Caco-2 (cell line): Measurements from ENCODE around the gene GALT. TPM values are rescaled to one million over a fixed set of nuclear protein-coding genes. Genes with fewer than 3 reads are reported as not detected.

ENCODE experiments used
- BruUV-seq: library from RNA; stranded (reverse); fragments of 400-500 nt; replicated peaks from 2 replicates; lab custom pipeline; 2021; lab: Mats Ljungman, UMichigan
- CTCF ChIA-PET: fragments of 300-600 bp; sonication (Branson Sonifier 250); formaldehyde crosslinking; loops from one replicate; lab custom pipeline; 2022; ENCODE audit warnings: antibody characterized with exemption; lab: Charles Lee
- POLR2A ChIA-PET: fragments of 300-600 bp; sonication (Branson Sonifier 250); formaldehyde crosslinking; loops from one replicate; lab custom pipeline; 2022; ENCODE audit warnings: antibody characterized with exemption; lab: Charles Lee
- DNase-seq, 2 experiments: peaks; one replicate each; pipeline versions ENCODE4 v3.0.0 to v3.0.0-alpha.2; 2020 to 2022
- H3K27me3 ChIP-seq: replicated peaks from 2 replicates; pipeline ENCODE4 v1.6.0; 2011; ENCODE audit warnings: low read length; ENCODE audit not compliant: control insufficient read depth, insufficient read depth
- H3K36me3 ChIP-seq: 2 replicates; pipeline ENCODE4 v1.5.1; 2011; ENCODE audit warnings: low read length; ENCODE audit not compliant: control insufficient read depth, insufficient read depth
- H3K4me1 ChIP-seq: fragments of 250-450 bp; sonication (Bioruptor Pico); 2 replicates; pipeline ENCODE4 v1.5.1; 2020; ENCODE audit warnings: mild to moderate bottlenecking
- H3K4me3 ChIP-seq: 2 replicates; pipeline ENCODE4 v1.5.1; 2011; ENCODE audit warnings: low read depth, mild to moderate bottlenecking, control low read depth, low read length
- H3K9me3 ChIP-seq: fragments of 250-450 bp; sonication (Bioruptor Pico); 2 replicates; pipeline ENCODE4 v1.5.1; 2020; ENCODE audit warnings: mild to moderate bottlenecking, moderate library complexity
- H3K27ac Mint-ChIP-seq: one replicate; pipeline ENCODE4 v1.8.0; 2022; ENCODE audit warnings: mixed read lengths; ENCODE audit not compliant: unreplicated experiment
- H3K27me3 Mint-ChIP-seq: one replicate; pipeline ENCODE4 v1.8.0; 2022; ENCODE audit warnings: mixed read lengths; ENCODE audit not compliant: insufficient read depth, unreplicated experiment
- H3K36me3 Mint-ChIP-seq: one replicate; pipeline ENCODE4 v1.8.0; 2022; ENCODE audit warnings: mild to moderate bottlenecking, mixed read lengths; ENCODE audit not compliant: insufficient read depth, unreplicated experiment
- H3K4me1 Mint-ChIP-seq: one replicate; pipeline ENCODE4 v1.8.0; 2022; ENCODE audit warnings: low read depth, mixed read lengths; ENCODE audit not compliant: unreplicated experiment
- H3K4me3 Mint-ChIP-seq: one replicate; pipeline ENCODE4 v1.8.0; 2022; ENCODE audit warnings: mild to moderate bottlenecking, moderate library complexity, mixed read lengths; ENCODE audit not compliant: unreplicated experiment
- H3K9me3 Mint-ChIP-seq: one replicate; pipeline ENCODE4 v1.8.0; 2022; ENCODE audit warnings: mixed read lengths; ENCODE audit not compliant: unreplicated experiment
- CTCF ChIP-seq, 2 experiments: fragments of 200-600 bp in 1 of 2; IDR thresholded peaks; 1 replicate in 1 of 2; 2 replicates in 1 of 2; pipeline versions ENCODE4 v1.5.1 to v1.8.0; 2011 to 2022; ENCODE audit warnings: antibody characterized with exemption in 1 of 2, control low read depth in 1 of 2, inconsistent platforms in 1 of 2, low read depth in 1 of 2, low read length in 1 of 2, mild to moderate bottlenecking in 1 of 2, moderate library complexity in 1 of 2; ENCODE audit not compliant: insufficient read depth in 1 of 2, severe bottlenecking in 1 of 2, unreplicated experiment in 1 of 2
- intact Hi-C: fragments of 100-400 bp; cut with micrococcal nuclease; formaldehyde crosslinking; loops from one replicate; pipeline ENCODE4 v1.10.0; 2022; ENCODE audit not compliant: unreplicated experiment
- total RNA-seq: library from RNA; stranded (reverse); gene quantifications from 2 replicates; pipeline ENCODE4 v1.2.3, GENCODE V29; 2022

Gene GALT
- total RNA-seq, 1 experiment from 2014 or later, result 50.1 TPM

DNA sequence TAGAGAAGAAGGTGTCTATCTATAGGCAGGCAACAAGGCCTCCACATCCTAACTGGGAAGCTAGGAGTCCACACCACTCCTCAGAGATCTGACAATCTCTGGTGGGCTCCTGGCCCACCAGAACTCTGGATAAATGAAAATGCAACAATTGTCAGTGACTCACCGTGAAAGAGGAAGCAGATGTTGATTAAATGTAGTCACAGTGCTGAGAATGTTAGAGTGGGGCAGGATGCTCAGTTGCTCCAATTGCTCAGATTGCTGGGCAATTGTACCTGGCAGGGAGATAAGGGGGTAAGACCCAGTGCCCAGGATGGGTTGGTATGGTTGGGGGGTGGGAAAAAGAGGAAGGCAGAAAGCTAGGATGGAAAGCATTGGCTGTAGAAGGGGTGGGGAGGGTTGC lies 40.3 kb downstream of the GALT start:
- DNase-seq, result no peak
- H3K36me3 ChIP-seq, result no peaks in the 10 kb centered on the region
- no peak for TF ChIP-seq CTCF (IDR thresholded peaks at IDR 0.05; ENCODE audit: insufficient read depth in 1 of 2, low read depth in 1 of 2, low read length in 1 of 2, severe bottlenecking in 1 of 2, unreplicated experiment in 1 of 2)
- no peaks in the 10 kb centered on the region for H3K9me3 ChIP-seq
- ChIA-PET POLR2A (no interaction called here), CTCF (interaction anchor here (0.8 to 2.1 kb wide), 2 partner anchors 15 to 16 kb away, joined by 3 to 10 read pairs; no protein-coding TSS in a partner anchor)
- H3K36me3 Mint-ChIP-seq, result no peaks in the 10 kb centered on the region
- H3K4me3 Mint-ChIP-seq, result no peak overlapping the region
- BruUV-seq, result no TSS peak
- H3K27ac Mint-ChIP-seq, result no peak overlapping the region
- no peaks in the 10 kb centered on the region for H3K27me3 Mint-ChIP-seq
- intact Hi-C loops, result no loop called here
- H3K9me3 Mint-ChIP-seq, result no peaks in the 10 kb centered on the region
- peaks cover 4% of the 10 kb centered on the region; the same call in 1 of the 2 replicates for H3K4me1 ChIP-seq
- H3K27me3 ChIP-seq, result no peaks in the 10 kb centered on the region
- peaks cover 6% of the 10 kb centered on the region for H3K4me1 Mint-ChIP-seq
- H3K4me3 ChIP-seq, result no peak overlapping the region

- ChIA-PET CTCF (interaction anchor here (0.8 kb wide), 1 partner anchor 14 kb away, joined by 3 read pairs; no protein-coding TSS in a partner anchor), POLR2A (no interaction called here)
- Mint-ChIP-seq H3K27me3 (no peaks in the 10 kb centered on the region), H3K36me3 (no peaks in the 10 kb centered on the region), H3K27ac (no peak overlapping the region), H3K9me3 (no peaks in the 10 kb centered on the region), H3K4me1 (peaks cover 6% of the 10 kb centered on the region), H3K4me3 (no peak overlapping the region)
- no peak overlapping the region for H3K4me3 ChIP-seq
- H3K9me3 ChIP-seq, result no peaks in the 10 kb centered on the region
- DNase-seq, result no peak
- no peaks in the 10 kb centered on the region for H3K36me3 ChIP-seq
- intact Hi-C loops, result no loop called here
- TF ChIP-seq CTCF (IDR thresholded peaks at IDR 0.05; ENCODE audit: insufficient read depth in 1 of 2, low read depth in 1 of 2, low read length in 1 of 2, severe bottlenecking in 1 of 2, unreplicated experiment in 1 of 2), result no peak
- H3K4me1 ChIP-seq, result peaks cover 4% of the 10 kb centered on the region; the same call in 1 of the 2 replicates
- H3K27me3 ChIP-seq, result no peaks in the 10 kb centered on the region
- no TSS peak for BruUV-seq
Observed at GRCh38 chr9:34687276-34688030, 41.0 kb downstream of the GALT start.

DNA sequence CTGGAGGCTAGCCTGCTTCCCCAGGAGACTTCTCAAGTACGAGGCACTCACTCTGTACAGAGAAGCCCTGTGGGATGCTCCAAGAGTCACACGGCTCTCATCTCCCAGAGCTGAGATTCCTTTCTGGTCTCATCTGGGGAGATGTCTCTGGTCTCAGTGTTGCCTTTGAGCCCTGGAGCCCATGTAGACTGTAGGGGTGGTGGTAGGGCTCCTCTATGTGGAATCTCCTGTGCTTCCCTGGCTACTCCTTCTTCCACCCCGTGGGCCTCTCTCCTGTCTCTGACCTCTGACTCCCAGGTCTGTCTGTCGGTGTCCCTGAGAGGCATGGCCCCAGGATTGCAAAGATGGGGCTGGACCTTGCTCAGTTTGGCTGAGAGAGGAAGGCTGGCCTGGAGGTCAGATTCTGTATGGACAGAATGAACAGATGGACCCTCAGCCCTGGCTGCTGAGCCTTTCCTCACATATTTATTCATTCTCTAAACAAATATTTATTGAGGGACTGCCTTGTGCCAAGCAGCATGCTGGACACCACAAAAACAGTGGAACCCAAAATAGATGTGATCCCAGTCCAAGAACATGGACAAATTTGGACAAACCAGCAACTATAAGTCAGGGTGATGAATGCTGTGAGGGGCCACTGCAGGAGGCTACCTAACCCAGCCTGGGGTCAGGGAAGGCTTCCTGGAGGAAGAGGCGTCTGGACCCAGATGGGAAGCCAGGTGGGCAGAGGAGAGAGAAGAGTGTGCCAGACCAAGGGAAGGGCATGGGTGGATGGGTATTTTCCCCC lies 42.0 kb downstream of the GALT start:
- Mint-ChIP-seq H3K4me3 (no peak overlapping the region), H3K27me3 (peaks cover 3% of the 10 kb centered on the region), H3K27ac (no peak overlapping the region), H3K9me3 (no peaks in the 10 kb centered on the region), H3K36me3 (no peaks in the 10 kb centered on the region), H3K4me1 (peaks cover 6% of the 10 kb centered on the region)
- TF ChIP-seq CTCF (IDR thresholded peaks at IDR 0.05; ENCODE audit: insufficient read depth in 1 of 2, low read depth in 1 of 2, low read length in 1 of 2, severe bottlenecking in 1 of 2, unreplicated experiment in 1 of 2), result no peak
- Histone ChIP-seq H3K36me3 (no peaks in the 10 kb centered on the region), H3K4me1 (peaks cover 4% of the 10 kb centered on the region; the same call in 1 of the 2 replicates), H3K27me3 (no peaks in the 10 kb centered on the region), H3K9me3 (no peaks in the 10 kb centered on the region), H3K4me3 (no peak overlapping the region)
- BruUV-seq, result no TSS peak
- CTCF ChIA-PET, result no interaction called here
- intact Hi-C loops, result no loop called here
- DNase-seq, result no peak
- POLR2A ChIA-PET, result no interaction called here
